ENCODE data around the gene TRIP13.
"Not testable (repeated sequence)": the region's sequence is repeated elsewhere in the genome, so short reads cannot be mapped to it uniquely, and the experiment has no call there.

The TRIP13 gene, protein sequence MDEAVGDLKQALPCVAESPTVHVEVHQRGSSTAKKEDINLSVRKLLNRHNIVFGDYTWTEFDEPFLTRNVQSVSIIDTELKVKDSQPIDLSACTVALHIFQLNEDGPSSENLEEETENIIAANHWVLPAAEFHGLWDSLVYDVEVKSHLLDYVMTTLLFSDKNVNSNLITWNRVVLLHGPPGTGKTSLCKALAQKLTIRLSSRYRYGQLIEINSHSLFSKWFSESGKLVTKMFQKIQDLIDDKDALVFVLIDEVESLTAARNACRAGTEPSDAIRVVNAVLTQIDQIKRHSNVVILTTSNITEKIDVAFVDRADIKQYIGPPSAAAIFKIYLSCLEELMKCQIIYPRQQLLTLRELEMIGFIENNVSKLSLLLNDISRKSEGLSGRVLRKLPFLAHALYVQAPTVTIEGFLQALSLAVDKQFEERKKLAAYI

DNA sequence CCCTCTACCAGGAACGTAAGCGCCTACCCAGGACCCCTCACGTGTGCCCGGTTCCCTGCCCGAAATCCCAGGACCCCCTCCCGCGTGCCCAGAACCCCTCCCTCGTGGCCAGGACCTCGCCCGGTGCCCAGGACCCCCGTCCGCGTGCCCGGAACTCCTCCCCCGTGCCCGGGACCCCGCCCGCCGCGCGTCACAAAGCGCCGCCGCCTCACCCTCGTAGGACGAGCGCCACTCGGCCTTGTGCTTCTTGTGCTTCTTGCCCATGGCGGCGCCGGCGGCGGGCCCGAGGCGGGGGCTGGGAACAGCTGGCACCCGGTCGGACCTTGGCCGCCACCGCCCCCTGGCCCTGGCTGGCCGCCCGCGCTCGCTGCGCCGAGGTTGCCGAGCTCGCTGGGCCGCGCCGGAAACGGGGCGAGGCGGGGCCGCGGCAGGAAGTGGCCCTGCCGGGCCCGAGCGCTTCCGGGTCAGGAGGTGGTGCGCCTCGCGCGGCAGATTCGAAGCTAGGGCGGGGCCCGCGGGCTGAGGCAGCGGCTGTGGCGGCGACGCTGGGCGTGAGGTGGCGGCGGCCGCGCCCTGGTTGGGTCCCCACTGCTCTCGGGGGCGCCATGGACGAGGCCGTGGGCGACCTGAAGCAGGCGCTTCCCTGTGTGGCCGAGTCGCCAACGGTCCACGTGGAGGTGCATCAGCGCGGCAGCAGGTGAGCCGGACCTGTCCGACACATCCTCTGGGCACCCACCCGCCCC lies at the start of gene TRIP13, which contains the start of gene BRD9:
TRIP13 (plus strand) TSS at position 491 of the 743 bp plus-strand sequence; CDS start at position 606, 115 bp downstream.
BRD9 (minus strand) TSS at position 408 of the 743 bp plus-strand sequence; CDS start at position 264, 144 bp downstream.
- peak in 53 of 56 donors; percentile 32 to 88 (median 74) for DNase-seq

DNA sequence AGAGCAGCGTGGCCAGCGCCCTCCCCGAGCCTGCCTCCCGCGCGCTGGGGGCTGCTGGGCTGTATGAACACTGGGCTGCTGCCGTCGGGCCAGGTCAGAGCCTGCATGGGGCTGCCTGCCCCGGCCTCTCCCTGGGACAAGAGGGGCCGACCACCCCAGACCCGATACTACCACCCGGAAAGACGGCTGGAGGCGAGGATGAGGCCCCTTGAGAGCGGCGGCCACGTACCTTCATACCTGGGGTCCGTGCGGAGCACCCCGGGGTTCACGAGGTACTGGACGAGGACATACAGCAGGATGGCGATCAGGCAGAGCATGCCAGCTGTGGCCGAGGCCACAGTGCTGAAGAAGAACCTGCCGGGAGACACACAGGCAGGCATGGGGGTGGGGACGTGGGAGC lies 49.3 kb upstream of the TRIP13 start:
- DNase-seq: not testable (repeated sequence)

DNA sequence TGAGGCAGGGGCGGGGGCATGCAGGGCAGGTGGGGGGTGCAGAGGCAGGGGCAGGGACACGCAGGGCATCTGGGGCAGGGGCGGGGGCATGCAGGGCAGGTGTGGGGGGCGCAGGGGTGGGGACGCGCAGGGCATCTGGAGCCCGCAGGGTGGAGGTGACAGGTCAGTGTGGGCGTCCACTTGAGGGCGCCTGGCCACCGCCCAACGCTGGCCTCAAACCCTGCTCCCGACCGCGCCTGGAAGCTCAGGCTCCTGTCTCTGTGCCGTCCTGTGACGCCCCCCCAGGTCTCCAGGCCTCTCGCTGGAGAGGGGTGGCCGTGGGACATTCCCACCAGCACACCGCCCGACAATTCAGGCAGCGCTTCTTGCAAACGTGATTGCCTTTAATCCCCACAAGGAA lies 48.8 kb upstream of the TRIP13 start:
- DNase-seq: not testable (repeated sequence)

DNA sequence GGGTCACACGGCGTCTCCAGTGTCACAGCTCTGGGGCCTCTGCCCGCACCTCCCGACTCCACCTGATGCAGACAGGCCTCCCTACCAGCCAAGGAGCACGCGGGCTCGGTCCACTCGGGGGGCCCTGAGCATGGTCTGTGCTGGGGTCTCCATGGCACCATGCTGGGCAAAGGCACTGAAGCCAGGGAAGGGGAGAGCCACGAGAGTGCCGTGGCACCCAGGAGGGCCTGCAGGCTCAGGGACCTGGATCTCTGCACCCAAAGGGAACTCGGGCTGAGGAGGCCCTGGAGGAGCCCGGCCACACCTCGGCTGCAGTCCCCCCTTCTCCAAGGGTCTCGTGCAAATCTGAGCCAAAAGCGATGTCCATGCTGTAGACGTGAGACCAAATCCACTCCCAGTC lies 48.3 kb upstream of the TRIP13 start:
- not testable (repeated sequence) for DNase-seq

DNA sequence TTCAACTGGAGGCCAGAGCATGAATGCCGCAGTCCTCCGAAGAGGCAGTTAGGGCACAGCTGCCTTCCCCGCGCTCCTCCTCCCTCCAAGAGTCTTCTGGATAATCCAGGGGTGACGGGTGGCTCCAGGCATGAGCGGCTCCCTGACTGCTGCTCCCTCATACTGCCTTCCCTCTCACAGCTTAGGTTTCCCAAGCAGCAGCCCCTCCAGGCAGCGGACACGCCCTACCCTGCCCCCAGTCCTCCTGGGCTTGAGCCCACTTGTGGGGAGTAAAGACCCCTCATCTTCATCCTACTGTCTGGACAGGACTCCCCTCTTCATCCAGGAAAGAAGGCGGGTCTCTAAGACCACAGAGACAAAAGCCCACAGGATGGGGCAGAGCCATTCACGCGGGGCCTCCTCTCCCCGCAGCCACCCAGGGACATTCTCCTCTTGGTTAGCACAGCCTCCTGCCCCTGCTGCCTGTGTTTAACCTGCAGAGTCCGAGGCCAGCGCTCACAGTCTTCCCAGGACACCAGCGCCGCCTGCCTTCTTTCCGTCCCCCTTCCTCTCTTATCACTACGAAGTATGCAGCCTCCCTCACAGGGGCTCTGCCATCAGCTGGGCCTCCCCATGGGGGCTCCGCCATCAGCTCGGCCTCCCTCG lies 47.5 kb upstream of the TRIP13 start:
- not testable (repeated sequence) for DNase-seq

DNA sequence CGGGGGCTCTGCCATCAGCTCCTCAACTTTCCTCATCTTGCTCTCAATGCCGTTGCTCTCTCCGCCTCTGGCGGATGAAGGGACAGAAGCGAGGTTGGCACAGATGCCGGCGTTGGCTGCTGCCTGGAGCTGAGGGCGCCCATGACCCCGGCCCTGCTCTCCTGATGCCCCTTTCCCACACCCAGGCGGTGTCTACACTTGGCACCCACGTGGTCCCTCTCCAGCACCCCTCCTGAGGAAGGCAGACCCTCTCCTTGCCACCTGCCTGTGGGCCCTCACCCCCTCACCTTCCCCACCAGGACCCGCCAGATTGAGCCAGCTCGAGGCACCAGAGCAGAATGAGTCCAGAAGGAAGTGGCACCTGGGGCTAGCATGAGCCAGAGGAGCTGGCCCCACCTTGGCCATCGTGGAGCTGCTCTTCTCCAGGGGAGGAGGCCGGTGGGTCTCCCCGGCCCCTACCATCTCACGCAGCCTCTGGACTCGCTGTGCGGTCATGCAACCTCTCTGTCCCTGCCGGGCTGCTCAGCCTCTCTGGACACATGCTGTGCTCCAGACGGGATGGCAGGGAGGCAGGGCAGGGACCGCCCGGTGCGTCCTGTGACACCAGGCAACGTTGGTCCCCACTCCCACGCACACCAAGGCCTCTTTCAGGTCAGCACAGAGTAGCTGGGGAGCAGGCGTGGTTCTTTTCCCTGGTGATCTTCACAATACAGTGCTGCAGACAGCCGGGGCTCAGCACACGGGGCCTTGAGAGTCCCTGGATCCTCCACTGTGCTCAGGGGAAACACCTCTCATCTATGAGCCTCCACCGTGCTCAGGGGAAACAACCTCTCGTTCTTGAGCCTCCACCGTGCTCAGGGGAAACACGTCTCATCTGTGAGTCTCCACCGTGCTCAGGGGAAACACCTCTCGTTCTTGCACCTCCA lies 46.7 kb upstream of the TRIP13 start:
- DNase-seq: not testable (repeated sequence)

DNA sequence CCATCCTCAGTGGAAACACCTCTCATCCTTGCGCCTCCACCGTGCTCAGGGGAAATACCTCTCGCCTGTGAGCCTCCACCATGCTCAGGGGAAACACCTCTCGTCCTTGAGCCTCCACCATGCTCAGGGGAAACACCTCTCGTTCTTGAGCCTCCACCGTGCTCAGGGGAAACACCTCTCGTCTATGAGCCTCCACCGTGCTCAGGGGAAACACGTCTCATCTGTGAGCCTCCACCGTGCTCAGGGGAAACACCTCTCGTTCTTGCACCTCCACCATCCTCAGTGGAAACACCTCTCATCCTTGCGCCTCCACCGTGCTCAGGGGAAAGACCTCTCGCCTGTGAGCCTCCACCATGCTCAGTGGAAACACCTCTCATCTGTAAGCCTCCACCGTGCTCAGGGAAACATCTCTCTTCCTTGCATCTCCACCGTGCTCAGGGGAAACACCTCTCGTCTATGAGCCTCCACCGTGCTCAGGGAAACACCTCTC lies 46.0 kb upstream of the TRIP13 start:
- not testable (repeated sequence) for DNase-seq

DNA sequence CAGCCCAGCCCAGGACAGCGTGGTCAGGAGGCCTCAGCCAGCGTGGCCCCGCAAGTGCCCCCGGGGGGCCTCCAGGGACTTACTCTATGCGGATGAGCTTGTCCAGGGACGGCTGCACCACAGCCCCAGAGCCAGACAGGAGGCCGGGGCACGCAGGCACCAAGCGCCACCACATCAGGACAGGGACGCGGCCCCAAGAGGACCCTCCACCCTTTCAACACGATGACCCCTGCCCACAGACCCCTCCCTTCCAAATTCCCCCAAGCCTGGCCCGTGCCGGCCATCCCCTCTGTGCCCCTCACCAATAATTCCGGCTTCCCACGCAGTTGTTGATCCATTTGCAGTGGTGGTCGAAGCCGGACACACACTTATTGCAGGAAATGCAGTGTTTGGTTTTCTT lies 45.5 kb upstream of the TRIP13 start:
- not testable (repeated sequence) for DNase-seq

DNA sequence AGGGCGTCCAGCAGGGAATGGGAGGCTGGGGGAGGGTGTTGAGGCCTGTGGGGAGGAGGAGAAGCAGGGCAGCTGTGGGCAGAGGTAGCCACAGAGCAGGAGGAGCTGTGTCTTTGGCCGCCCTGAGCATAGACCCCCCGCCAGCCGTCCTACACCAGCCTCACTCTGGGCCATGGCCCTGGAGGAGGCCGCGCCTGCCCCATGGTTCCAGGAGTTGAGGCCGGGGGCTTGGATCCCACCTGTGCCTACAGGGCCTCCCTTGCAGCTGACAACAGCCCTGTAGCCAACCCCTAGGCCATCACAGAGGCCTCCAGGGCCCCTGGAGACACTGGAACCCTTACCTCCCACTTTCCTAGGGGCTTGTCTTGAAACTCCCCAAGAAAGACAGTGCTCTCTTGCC lies 44.9 kb upstream of the TRIP13 start:
- not testable (repeated sequence) for DNase-seq

DNA sequence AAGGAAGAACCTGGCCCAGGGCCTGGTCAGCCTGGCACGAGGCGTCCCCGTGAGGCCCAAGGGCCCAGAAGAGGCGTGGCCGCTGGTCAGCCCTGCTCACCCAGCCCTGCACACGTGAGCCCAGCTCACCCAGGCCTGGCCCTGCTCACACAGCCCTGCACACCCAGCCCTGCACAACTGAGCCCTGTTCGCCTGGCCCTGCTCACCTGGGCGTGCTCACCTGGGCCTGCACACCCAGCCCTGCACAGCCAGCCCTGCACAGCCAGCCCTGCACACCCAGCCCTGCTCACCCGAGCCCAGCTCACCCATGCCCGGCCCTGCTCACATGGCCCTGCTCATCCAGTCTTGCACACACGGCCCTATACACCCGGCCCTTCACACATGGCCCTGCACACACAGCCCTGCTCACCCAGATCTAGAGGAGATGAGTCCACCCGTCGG lies 44.0 kb upstream of the TRIP13 start:
- no peak for DNase-seq

DNA sequence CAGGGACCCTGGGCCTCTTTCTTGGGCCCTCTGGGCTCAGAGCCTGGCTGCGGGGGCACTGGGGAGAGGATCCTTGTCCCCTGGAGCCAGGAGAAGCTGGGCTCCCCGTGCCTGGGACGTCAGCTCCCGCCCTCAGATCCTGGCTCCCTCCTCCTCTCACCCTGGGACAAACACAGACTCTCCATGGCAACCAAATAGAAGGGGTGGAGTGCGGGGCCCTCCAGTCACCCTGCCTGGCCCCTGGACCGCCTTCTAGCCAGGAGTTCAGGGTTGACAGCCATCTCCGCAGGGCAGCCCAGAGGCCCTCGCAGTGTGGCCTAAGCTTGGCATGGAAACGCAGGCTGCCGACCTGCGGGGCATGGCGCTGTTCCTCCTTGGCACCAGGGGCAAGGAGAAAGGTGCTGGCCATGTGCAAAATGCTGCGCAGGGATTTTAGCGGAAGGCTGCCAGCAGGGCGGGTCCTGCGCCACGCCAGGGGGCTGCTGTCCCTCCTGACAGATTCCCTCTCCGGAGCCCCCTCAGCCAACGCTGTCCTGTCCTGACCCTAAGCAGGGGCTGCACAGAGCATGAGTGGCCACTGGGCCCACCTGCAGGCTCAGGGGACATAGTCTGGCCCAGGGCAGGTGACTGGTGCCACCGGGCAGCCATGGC lies 42.9 kb upstream of the TRIP13 start:
- peak in 1 of 56 donors; percentile 21 for DNase-seq

DNA sequence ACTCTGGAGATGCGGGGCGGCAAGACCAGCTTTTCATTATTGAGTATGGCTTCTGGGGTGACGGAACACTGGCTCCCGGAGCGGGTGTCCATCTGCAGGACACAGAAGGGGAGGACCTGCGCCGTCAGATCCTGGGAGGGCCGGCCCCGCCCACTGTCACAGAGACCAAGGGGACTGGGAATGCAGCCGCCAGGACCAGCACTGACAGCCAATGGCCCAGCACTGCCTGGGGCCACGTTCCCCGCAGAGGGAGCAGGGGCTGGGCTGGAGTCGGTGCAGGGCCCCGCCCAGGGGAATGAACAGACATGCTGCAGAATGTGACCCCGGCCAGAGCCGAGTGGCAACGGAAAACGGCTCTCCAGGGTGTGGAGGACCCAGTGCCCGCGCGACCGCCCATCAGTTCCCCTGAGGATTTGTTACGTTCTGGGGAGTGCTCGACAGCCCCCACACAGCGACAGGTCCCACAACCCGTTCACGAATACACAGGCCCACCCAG lies 42.1 kb upstream of the TRIP13 start, which contains the start of gene ZDHHC11:
ZDHHC11 (minus strand) TSS at position 476 of the 496 bp plus-strand sequence; CDS start at position 92, 384 bp downstream.
- DNase-seq: peak in 5 of 56 donors; percentile 13 to 44 (median 22)

DNA sequence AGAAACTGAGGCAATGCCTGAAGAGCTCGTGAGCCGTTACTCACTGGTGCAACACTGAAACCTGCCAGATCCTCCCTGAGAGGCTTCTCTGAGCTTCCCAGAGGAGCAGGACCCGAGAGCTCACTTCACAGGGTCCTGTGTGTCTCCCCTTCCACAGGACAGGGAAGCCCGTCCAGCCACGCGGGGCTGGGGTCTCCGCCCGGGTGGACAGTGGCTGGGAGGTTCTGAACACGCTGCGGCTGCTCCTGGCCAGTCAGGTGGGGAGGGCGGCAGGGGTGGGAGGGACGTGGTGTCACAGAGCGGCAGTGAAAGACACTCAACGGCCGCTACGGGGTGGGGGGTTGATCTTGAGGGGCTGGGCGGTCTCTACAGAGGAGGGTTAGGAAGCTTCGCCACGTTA lies 41.6 kb upstream of the TRIP13 start:
- DNase-seq: no peak

DNA sequence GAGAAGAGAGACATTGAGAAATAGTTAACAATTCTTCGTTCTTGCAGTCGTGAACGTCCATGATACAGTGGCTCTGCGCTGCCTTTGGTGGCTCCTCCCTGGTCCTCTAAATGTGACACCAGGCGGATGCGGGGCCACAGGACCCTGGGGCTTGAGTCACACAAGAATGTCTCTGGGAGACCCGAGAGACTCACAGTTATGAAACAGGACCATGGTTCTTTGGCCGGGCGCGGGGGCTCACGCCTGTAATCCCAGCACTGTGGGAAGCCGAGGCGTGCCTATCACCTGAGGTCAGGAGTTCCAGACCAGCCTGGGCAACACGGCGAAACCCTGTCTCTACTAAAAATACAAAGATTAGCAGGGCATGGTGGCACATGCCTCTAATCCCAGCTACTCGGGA lies 41.1 kb upstream of the TRIP13 start:
- no peak for DNase-seq

DNA sequence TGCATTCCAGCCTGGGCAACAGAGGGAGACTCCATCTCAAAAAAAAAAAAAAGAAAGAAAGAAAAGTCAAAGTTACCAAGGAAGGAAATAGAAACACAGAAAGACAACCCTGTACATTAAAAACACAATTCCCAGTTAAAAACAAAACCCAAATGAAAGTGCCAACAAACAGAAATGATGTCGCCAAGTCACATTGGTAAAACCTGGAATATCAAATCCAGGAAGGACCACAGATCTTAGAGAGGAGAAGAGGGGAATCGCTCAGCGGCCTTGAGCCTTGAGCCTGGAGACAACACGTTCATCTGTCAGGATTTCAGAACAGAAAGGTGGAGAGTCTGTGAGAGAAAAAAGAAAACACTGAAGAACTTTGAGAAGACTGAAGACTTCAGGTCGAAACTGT lies 40.7 kb upstream of the TRIP13 start:
- DNase-seq: no peak

DNA sequence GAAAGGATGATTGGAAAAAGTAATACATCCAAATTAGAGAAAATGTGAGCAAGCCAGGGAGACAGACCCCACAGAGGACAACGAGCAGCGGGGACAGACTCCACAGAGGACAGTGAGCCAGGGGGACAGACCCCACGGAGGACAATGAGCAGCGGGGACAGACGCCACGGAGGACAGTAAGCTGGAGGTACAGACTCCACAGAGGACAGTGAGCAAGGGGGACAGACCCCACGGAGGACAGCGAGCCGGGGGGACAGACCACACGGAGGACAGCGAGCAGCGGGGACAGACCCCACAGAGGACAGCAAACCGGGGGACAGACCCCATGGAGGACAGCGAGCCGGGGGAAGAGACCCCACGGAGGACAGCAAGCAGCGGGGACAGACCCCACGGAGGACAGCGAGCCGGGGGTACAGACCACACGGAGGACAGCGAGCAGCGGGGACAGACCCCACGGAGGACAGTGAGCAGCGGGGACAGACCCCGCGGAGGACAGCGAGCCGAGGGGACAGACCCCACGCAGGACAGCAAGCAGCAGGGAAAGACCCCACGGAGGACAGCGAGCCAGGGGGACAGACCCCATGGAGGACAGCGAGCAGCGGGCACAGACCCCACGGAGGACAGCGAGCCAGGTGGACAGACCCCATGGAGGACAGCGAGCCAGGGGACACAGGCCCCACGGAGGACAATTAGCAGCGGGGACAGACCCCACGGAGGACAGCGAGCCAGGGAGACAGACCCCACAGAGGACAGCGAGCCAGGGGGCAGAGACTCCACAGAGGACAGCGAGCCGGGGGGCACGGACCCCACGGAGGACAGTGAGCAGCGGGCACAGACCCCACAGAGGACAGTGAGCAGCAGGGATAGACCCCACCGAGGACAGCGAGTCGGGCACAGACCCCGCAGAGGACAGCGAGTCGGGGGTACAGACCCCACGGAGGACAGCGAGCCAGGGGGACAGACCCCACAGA lies 40.0 kb upstream of the TRIP13 start:
- DNase-seq: no peak

DNA sequence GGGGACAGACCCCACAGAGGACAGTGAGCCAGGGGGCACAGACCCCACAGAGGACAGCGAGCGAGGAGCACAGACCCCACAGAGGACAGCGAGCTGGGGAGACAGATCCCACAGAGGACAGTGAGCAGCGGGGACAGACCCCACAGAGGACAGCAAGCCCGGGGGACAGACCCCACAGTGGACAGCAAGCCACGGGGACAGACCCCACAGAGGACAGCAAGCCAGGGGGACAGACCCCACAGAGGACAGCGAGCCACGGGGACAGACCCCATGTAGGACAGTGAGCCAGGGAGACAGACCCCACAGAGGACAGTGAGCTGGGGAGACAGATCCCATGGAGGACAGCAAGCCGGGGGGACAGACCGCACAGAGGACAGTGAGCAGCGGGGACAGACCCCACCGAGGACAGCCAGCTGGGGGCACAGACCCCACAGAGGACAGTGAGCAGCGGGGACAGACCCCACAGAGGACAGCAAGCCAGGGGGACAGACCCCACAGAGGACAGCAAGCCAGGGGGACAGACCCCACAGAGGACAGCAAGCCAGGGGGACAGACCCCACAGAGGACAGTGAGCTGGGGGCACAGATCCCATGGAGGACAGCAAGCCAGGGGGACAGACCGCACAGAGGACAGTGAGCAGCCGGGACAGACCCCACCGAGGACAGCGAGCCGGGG lies 39.1 kb upstream of the TRIP13 start:
- not testable (repeated sequence) for DNase-seq

DNA sequence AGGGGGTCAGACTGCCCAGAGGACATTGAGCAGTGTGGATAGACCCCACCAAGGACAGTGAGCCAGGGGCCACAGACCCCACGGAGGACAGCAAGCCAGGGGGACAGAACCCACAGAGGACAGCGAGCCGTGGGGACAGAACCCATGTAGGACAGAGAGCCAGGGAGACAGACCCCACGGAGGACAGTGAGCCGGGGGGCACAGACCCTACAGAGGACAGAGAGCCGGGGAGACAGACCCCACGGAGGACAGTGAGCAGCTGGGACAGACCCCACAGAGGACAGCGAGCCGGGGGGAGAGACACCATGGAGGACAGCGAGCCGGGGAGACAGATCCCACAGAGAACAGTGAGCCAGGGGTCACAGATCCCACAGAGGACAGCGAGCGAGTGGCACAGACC lies 38.5 kb upstream of the TRIP13 start:
- DNase-seq: no peak

All from nucleus accumbens (tissue), 56 donors.